T-cell (primary cell): Measurements from ENCODE around the gene SLC6A8. TPM values are rescaled to one million over a fixed set of nuclear protein-coding genes. Genes with fewer than 3 reads are reported as not detected.
"Not testable (repeated sequence)": the region's sequence is repeated elsewhere in the genome, so short reads cannot be mapped to it uniquely, and the experiment has no call there.

ENCODE experiments used
- ATAC-seq, 4 experiments: fragments of 200-7000 bp in 3 of 4; fragments of 150-1000 bp in 1 of 4; cut with Tn5 transposase; replicated peaks in 1 of 4; 1 replicate in 3 of 4; 2 replicates in 1 of 4; pipeline ENCODE4 v1.10.0; 2021; ENCODE audit warnings: moderate library complexity in 3 of 4, mild to moderate bottlenecking in 2 of 4, moderate number of reproducible peaks in 1 of 4
- CTCF ChIA-PET, 2 donors: fragments of 300-600 bp; sonication (Branson Sonifier 250); formaldehyde crosslinking; loops; one replicate each; lab custom pipeline; 2022; ENCODE audit warnings: antibody characterized with exemption in 2 of 2; lab: Charles Lee
- POLR2A ChIA-PET, 2 donors: fragments of 300-600 bp; sonication (Branson Sonifier 250); formaldehyde crosslinking; loops; one replicate each; lab custom pipeline; 2022; ENCODE audit warnings: antibody characterized with exemption in 2 of 2; lab: Charles Lee
- DNase-seq, 35 experiments: peaks; one replicate each; pipeline versions ENCODE4 v3.0.0 to v3.0.0-alpha.2; 2013 to 2023
- H3K27ac ChIP-seq: one replicate; pipeline ENCODE4 v1.5.1; 2013; ENCODE audit warnings: low read length
- H3K27me3 ChIP-seq, 2 experiments: replicated peaks in 1 of 2; 1 replicate in 1 of 2; 2 replicates in 1 of 2; pipeline versions ENCODE4 v1.6.1 to v1.7.0; 2013; ENCODE audit warnings: low read length in 1 of 2, mixed read lengths in 1 of 2; ENCODE audit not compliant: control insufficient read depth in 2 of 2, insufficient read depth in 2 of 2; ENCODE audit errors: extremely low read depth in 1 of 2
- H3K36me3 ChIP-seq, 2 donors: 1 replicate in 1 of 2; 2 replicates in 1 of 2; pipeline versions ENCODE4 v1.6.1 to v1.7.0; 2013; ENCODE audit warnings: low read length in 1 of 2; ENCODE audit not compliant: control insufficient read depth in 2 of 2, insufficient read depth in 1 of 2; ENCODE audit errors: extremely low read depth in 1 of 2
- H3K4me1 ChIP-seq, 2 experiments: 1 replicate in 1 of 2; 2 replicates in 1 of 2; pipeline versions ENCODE4 v1.6.1 to v1.7.0; 2013; ENCODE audit warnings: low read length in 2 of 2, mixed read lengths in 1 of 2; ENCODE audit not compliant: insufficient read depth in 2 of 2, control insufficient read depth in 1 of 2; ENCODE audit errors: extremely low read depth in 1 of 2
- H3K4me3 ChIP-seq, 2 donors: 1 replicate in 1 of 2; 2 replicates in 1 of 2; pipeline versions ENCODE4 v1.5.1 to v1.7.0; 2013; ENCODE audit warnings: mild to moderate bottlenecking in 2 of 2, low read length in 1 of 2, moderate library complexity in 1 of 2; ENCODE audit not compliant: control insufficient read depth in 1 of 2; ENCODE audit errors: extremely low read depth in 1 of 2
- H3K9me3 ChIP-seq: 2 replicates; pipeline ENCODE4 v1.7.0; 2013
- H3K27ac Mint-ChIP-seq, 2 donors: one replicate each; pipeline ENCODE4 v1.8.0; 2020 to 2021; ENCODE audit warnings: mild to moderate bottlenecking in 2 of 2, mixed read lengths in 2 of 2
- H3K27me3 Mint-ChIP-seq, 2 donors: one replicate each; pipeline ENCODE4 v1.8.0; 2021 to 2022; ENCODE audit warnings: mixed read lengths in 2 of 2
- H3K36me3 Mint-ChIP-seq: one replicate; pipeline ENCODE4 v1.8.0; 2021; ENCODE audit warnings: mixed read lengths
- H3K4me1 Mint-ChIP-seq, 3 donors: one replicate each; pipeline ENCODE4 v1.8.0; 2020 to 2022; ENCODE audit warnings: mixed read lengths in 3 of 3, mild to moderate bottlenecking in 1 of 3
- H3K4me3 Mint-ChIP-seq, 3 donors: one replicate each; pipeline ENCODE4 v1.8.0; 2020 to 2022; ENCODE audit warnings: mild to moderate bottlenecking in 3 of 3, mixed read lengths in 3 of 3, moderate library complexity in 3 of 3
- H3K9me3 Mint-ChIP-seq, 3 donors: one replicate each; pipeline ENCODE4 v1.8.0; 2020 to 2022; ENCODE audit warnings: mixed read lengths in 3 of 3
- WGBS: methylation state at CpG from one replicate; pipeline ENCODE4 v1.1.5; 2013; ENCODE audit warnings: missing lambda C conversion rate; ENCODE audit not compliant: insufficient coverage; 5-methylcytosine and 5-hydroxymethylcytosine counted together
- total RNA-seq, 35 experiments: library from RNA in 6 of 35; stranded (reverse) in 6 of 35; fragments of 120-200 nt in 1 of 35; gene quantifications; one replicate each; pipeline versions ENCODE4 v1.2.1 to v1.2.4 and lab custom pipeline; 2013 to 2026

Gene SLC6A8
- total RNA-seq, 5 donors from 2014 or later (not counting 1 experiment from before 2014, with no cell fraction given), result 0.89 to 2.3 (median 1.9) TPM

GRCh38 chrX:153696986-153697722 lies 9.4 kb downstream of the SLC6A8 start:
- H3K4me1 Mint-ChIP-seq, H3K4me1 ChIP-seq, H3K4me3 Mint-ChIP-seq, H3K27ac Mint-ChIP-seq, ATAC-seq, H3K27me3 Mint-ChIP-seq, H3K9me3 ChIP-seq, H3K4me3 ChIP-seq, H3K27ac ChIP-seq, DNase-seq, CTCF ChIA-PET, H3K9me3 Mint-ChIP-seq, POLR2A ChIA-PET, H3K27me3 ChIP-seq: not testable (repeated sequence)
- H3K36me3 Mint-ChIP-seq, result peaks cover 12% of the 10 kb centered on the region
- peaks cover 4 to 24% of the 10 kb centered on the region in 2 donors for H3K36me3 ChIP-seq
- 97% methylated on average over 12 of the region's 16 CpGs for WGBS

- no peaks in the 10 kb centered on the region for H3K9me3 ChIP-seq
- H3K36me3 ChIP-seq, result peaks cover 10 to 29% of the 10 kb centered on the region in 2 donors
- Mint-ChIP-seq H3K9me3 (no peaks in the 10 kb centered on the region), H3K27me3 (peaks cover 0 to 9% of the 10 kb centered on the region in 2 donors), H3K27ac (no peak overlapping the region), H3K4me1 (peaks cover 0 to 7% (median 0%) of the 10 kb centered on the region in 3 donors), H3K36me3 (peaks cover 12% of the 10 kb centered on the region), H3K4me3 (no peak overlapping the region)
- ATAC-seq (no peak), DNase-seq (no peak)
- no peak overlapping the region for H3K27ac ChIP-seq
- H3K27me3 ChIP-seq, result no peaks in the 10 kb centered on the region
- WGBS, result 100% methylated on average over 2 of the region's 16 CpGs
- no peak overlapping the region for H3K4me3 ChIP-seq
- ChIA-PET CTCF (no interaction called here), POLR2A (no interaction called here)
- H3K4me1 ChIP-seq, result no peaks in the 10 kb centered on the region
Measured at GRCh38 chrX:153697924-153698865, 10.5 kb downstream of the SLC6A8 start.

DNA sequence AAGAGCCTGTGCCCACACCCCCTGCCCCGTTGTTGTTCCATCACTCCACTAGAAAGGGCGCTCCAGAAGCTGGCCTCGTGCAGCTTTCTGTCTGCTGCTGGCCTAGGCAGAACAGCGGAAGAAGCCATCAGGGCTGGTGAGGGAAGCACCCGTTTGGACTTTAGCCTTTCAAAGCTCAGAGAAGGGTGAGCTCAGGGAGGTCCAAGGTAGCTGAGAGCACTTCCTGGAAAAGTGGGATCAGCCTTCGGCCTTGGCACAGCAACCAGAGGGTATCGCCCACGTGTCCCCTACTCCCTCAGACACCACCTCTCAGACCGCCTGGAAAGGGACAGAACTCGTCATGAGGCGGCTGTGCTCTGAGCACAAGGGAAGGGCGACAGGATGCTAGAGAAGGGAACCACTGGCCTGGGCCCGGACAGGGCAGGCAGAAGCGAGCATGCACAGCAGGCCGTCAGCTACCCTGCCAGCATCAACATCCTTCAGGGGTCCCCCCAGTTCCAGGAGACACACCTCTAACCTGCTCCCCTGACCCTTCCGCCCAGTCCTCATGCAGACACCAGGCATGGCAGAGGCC lies 11.6 kb downstream of the SLC6A8 start:
- H3K9me3 Mint-ChIP-seq, H3K27me3 Mint-ChIP-seq, H3K4me3 ChIP-seq, H3K4me3 Mint-ChIP-seq, H3K27me3 ChIP-seq, DNase-seq, CTCF ChIA-PET, H3K9me3 ChIP-seq, H3K4me1 ChIP-seq, ATAC-seq, POLR2A ChIA-PET, H3K27ac ChIP-seq, H3K27ac Mint-ChIP-seq, H3K4me1 Mint-ChIP-seq: not testable (repeated sequence)
- H3K36me3 ChIP-seq, result peaks cover 10 to 37% of the 10 kb centered on the region in 2 donors
- WGBS, result no CpG with 5 or more reads among the region's 16 CpGs
- peaks cover 12% of the 10 kb centered on the region for H3K36me3 Mint-ChIP-seq

DNA sequence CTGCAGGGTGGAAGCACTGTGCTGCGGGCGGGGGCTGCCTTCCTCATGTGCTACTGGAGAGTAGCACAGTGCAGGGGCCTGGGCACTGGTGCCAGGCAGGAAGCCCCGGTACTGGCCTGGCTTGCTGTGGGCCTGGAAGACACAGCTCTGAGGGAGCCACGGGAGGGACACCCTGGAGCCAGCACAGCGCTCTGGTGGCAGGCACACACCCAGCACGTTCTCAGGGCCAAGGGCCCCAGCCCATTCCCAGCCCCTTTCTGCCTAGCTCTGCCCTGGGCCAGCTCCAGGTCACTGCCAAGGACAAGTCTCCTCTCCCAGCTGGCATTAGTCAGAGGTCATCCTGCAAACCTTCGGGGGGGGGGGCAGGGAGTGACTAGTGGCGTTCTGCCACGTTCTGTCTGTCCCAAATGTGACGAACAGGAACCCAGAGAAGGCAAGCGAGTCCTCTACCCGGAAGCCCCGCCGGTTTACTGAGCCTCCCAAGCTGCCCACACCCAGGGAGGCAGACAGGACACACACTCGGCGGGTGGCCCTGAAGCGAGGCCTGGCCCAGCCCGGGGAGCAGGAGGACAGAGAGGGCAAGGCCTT lies 12.2 kb downstream of the SLC6A8 start:
- POLR2A ChIA-PET, H3K4me3 Mint-ChIP-seq, H3K4me1 Mint-ChIP-seq, H3K27me3 Mint-ChIP-seq, H3K27ac ChIP-seq, H3K27ac Mint-ChIP-seq, H3K9me3 Mint-ChIP-seq, H3K9me3 ChIP-seq, H3K27me3 ChIP-seq, ATAC-seq, H3K4me3 ChIP-seq, DNase-seq, H3K4me1 ChIP-seq: not testable (repeated sequence)
- H3K36me3 ChIP-seq, result peaks cover 10 to 40% of the 10 kb centered on the region in 2 donors
- WGBS, result 100% methylated on average over 4 of the region's 18 CpGs
- CTCF ChIA-PET, result interaction anchor here in 1 of 2 donors (0.7 kb wide), 1 partner anchor 795 kb away, joined by 3 read pairs; no protein-coding TSS in a partner anchor
- H3K36me3 Mint-ChIP-seq, result peaks cover 12% of the 10 kb centered on the region

GRCh38 chrX:153700376-153700945 lies 12.7 kb downstream of the SLC6A8 start:
- Histone ChIP-seq H3K27ac (no peak overlapping the region), H3K9me3 (no peaks in the 10 kb centered on the region), H3K4me3 (no peak overlapping the region), H3K4me1 (no peaks in the 10 kb centered on the region), H3K27me3 (no peaks in the 10 kb centered on the region), H3K36me3 (peaks cover 10 to 40% of the 10 kb centered on the region in 2 donors)
- peaks cover 0 to 9% of the 10 kb centered on the region in 2 donors for H3K27me3 Mint-ChIP-seq
- WGBS, result no CpG with 5 or more reads among the region's 15 CpGs
- H3K36me3 Mint-ChIP-seq, result peaks cover 12% of the 10 kb centered on the region
- H3K4me3 Mint-ChIP-seq, result no peak overlapping the region
- POLR2A ChIA-PET, result no interaction called here
- H3K4me1 Mint-ChIP-seq, result peaks cover 0 to 7% (median 0%) of the 10 kb centered on the region in 3 donors
- H3K27ac Mint-ChIP-seq, result no peak overlapping the region
- H3K9me3 Mint-ChIP-seq, result no peaks in the 10 kb centered on the region
- ATAC-seq (no peak), DNase-seq (no peak)
- CTCF ChIA-PET, result interaction anchor here in 1 of 2 donors (0.7 kb wide), 1 partner anchor 795 kb away, joined by 3 read pairs; no protein-coding TSS in a partner anchor
